ENCODE measurements around the gene STYXL2. TPM values are rescaled to one million over a fixed set of nuclear protein-coding genes. Genes with fewer than 3 reads are reported as not detected.

The STYXL2 gene
- total RNA-seq, 2 donors from 2014 or later = not detected

DNA sequence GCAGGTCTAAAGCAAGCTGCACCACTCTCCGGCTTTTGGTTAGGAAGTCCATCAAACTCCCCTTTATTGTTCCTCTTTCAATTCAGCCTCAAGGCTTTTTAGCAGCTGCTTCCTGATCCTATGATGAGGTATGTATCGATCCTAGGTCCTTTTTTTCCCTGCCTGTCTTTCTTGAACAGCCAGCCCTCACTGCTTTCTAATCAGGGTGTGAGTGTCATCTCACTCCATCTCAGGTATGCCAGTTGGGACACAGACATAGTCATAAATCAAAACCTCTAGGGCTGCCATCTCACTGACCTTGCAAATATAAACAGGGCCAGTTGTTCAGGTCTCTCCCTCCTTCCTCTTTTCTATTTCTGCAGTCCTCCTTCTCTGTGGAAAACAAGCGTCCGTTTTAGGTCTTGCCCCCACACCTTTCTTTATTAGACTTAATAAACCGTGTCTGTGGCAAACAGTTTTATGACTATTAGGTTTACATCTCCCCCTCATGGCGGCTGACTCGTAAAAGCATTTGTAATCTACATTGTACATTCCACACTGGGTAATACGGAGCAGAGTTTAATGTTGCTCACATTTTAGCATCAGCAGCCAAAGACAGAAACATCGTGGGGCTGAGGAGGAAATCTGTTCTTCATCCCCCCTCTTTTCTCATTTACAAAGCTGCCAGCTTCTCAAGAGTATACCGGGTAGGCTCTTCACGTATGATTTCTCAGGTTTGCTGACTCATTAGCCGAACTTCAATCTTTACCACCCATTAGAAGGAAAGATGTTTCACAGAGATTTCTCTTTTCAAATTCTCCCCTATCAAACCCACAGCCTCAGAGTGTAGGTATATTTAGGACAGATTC, 11.6 kb downstream of the STYXL2 start:
- H3K27me3 Mint-ChIP-seq = peaks cover 16% of the 10 kb centered on the region
- peaks cover 28% of the 10 kb centered on the region for H3K4me1 Mint-ChIP-seq
- H3K36me3 Mint-ChIP-seq (ENCODE audit: low read depth) = peaks cover 2% of the 10 kb centered on the region
- H3K9me3 ChIP-seq (ENCODE audit: control insufficient read depth, low read length, poor library complexity, severe bottlenecking) = no peaks in the 10 kb centered on the region
- DNase-seq (no peak), ATAC-seq (no peak)
- H3K4me3 Mint-ChIP-seq = no peak overlapping the region
- no peak overlapping the region for H3K27ac Mint-ChIP-seq

DNA sequence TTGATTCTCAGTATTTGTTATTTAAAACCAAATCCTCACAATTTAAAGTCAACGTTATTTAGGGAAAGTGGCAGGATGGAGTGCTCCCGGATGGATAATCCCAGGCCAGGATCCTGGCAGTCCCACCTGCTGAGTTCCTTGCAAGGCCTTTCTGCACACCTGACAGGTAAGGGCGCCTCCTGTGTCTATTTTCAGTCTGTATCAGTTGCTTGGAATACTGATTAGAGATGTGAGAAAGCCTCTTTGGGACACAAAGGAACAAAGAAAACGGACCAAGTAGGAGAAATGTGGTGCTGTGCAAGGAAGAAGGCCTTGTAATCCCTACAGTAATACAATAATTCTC, 12.2 kb downstream of the STYXL2 start:
- H3K4me1 Mint-ChIP-seq = peaks cover 28% of the 10 kb centered on the region
- DNase-seq (no peak), ATAC-seq (no peak)
- H3K9me3 ChIP-seq (ENCODE audit: control insufficient read depth, low read length, poor library complexity, severe bottlenecking) = no peaks in the 10 kb centered on the region
- no peak overlapping the region for H3K4me3 Mint-ChIP-seq
- peaks cover 12% of the 10 kb centered on the region for H3K27me3 Mint-ChIP-seq
- no peak overlapping the region for H3K27ac Mint-ChIP-seq
- H3K36me3 Mint-ChIP-seq (ENCODE audit: low read depth) = peaks cover 2% of the 10 kb centered on the region

DNA sequence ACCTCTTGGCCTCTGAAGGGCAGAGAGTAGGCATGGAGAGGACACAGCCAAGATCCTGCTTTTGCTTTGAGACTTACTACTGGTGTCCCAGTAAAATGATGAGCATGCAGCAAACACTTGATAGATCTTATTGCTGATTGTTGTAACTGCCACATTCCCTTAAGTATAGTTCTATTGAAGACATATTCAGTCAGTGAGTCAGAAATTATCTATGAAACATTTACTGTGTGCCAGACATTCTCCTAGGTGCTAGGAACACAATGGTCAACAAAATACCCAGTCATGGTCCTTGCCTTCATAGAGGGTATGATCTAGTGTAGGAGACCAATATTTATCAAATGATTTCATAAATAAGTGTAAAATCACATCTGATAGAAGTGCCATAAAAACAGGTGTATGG, 13.6 kb downstream of the STYXL2 start:
- H3K9me3 ChIP-seq (ENCODE audit: control insufficient read depth, low read length, poor library complexity, severe bottlenecking) = no peaks in the 10 kb centered on the region
- no peak overlapping the region for H3K4me3 Mint-ChIP-seq
- peaks cover 2% of the 10 kb centered on the region for H3K36me3 Mint-ChIP-seq (ENCODE audit: low read depth)
- peaks cover 12% of the 10 kb centered on the region for H3K27me3 Mint-ChIP-seq
- H3K4me1 Mint-ChIP-seq = peaks cover 28% of the 10 kb centered on the region
- peak overlapping the region; percentile 49 for H3K27ac Mint-ChIP-seq
- no peak for DNase-seq
- no peak for ATAC-seq

DNA sequence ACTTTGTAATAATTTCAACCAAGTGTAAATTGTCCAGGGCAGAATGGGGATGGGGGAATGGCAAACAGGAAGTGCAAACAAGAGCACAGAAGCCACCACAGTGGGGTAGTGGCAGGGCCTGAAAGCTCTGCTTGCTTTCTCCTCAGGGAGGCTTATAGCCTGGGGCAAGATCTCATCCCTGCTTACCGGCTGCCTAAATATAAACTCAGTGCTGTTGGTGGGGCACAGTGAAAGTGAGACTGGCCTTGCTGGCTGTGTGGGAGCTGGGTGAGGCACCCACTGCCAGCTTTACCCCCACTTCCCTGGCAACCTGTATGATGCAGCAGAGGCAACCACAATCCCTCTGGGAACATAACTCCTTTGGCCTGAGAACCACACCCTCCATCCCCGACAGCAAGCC, 15.2 kb downstream of the STYXL2 start:
- no peak for ATAC-seq
- peaks cover 2% of the 10 kb centered on the region for H3K36me3 Mint-ChIP-seq (ENCODE audit: low read depth)
- no peak for DNase-seq
- no peak overlapping the region for H3K4me3 Mint-ChIP-seq
- H3K27me3 Mint-ChIP-seq = peaks cover 12% of the 10 kb centered on the region
- peaks cover 23% of the 10 kb centered on the region for H3K4me1 Mint-ChIP-seq
- H3K27ac Mint-ChIP-seq = peak overlapping the region; percentile 49
- no peaks in the 10 kb centered on the region for H3K9me3 ChIP-seq (ENCODE audit: control insufficient read depth, low read length, poor library complexity, severe bottlenecking)

DNA sequence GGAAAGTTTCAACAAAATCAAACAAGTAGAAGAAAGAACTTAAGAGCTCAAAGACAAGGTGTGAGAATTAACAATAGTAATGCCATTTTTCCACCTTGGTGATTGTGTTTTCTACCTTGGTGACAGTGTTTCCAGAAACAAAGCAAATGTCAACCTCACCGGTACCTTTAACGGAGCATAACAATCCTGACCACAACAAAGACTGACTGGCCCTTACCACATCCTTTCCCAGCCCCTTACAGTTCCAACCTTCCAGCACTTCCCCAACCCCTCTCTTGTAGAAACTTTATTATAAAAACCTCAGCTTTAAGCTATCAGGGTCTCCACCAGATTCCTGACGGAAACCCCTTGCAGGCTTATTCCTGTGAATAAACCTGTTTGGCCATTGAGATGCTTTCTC, 16.7 kb downstream of the STYXL2 start:
- DNase-seq (no peak), ATAC-seq (peak; percentile 75)
- H3K27me3 Mint-ChIP-seq = peaks cover 14% of the 10 kb centered on the region
- no peaks in the 10 kb centered on the region for H3K36me3 Mint-ChIP-seq (ENCODE audit: low read depth)
- H3K4me1 Mint-ChIP-seq = peaks cover 14% of the 10 kb centered on the region
- H3K27ac Mint-ChIP-seq = no peak overlapping the region
- no peaks in the 10 kb centered on the region for H3K9me3 ChIP-seq (ENCODE audit: control insufficient read depth, low read length, poor library complexity, severe bottlenecking)
- no peak overlapping the region for H3K4me3 Mint-ChIP-seq

DNA sequence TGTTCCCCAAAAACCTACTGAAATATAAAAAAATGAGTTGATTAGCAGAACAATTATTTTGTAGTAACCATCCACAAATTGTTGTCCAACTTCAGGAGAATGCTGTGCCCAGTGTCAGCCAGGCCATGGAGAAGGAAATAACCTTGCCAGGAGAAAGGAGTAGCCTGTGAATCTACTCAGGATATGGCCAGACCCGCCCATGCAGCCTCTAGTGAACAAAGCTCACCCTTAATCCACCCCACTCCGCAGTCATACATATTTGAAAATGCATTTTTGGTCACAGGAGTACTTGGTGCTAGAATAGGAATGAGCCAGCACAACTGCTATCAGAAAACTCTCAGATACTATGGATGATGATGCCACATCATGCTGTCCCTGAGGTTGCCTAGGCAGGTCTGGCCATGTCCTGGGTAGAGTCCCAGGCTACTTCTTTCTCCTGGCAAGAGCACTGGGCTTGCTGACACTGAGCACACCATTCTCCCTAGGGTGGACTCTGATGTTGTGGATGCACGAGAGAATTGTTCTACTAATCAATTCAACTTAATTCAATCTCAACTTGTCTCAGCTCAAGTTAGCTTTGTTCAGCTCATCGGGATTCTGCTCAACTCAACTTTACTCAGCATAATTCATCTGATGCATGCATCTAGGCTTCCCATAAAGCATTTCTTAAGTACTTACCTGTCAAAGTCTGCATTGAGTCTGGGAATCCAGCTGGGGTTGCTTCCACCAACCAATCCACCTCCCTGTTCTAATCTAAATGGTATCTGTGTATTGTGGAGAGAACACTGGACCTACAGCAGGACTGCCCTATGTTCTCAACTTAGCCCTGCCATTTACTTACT, 18.2 kb downstream of the STYXL2 start:
- ATAC-seq = no peak
- no peak for DNase-seq
- H3K9me3 ChIP-seq (ENCODE audit: control insufficient read depth, low read length, poor library complexity, severe bottlenecking) = no peaks in the 10 kb centered on the region
- peaks cover 14% of the 10 kb centered on the region for H3K4me1 Mint-ChIP-seq
- no peaks in the 10 kb centered on the region for H3K36me3 Mint-ChIP-seq (ENCODE audit: low read depth)
- peaks cover 16% of the 10 kb centered on the region for H3K27me3 Mint-ChIP-seq
- no peak overlapping the region for H3K4me3 Mint-ChIP-seq
- no peak overlapping the region for H3K27ac Mint-ChIP-seq

DNA sequence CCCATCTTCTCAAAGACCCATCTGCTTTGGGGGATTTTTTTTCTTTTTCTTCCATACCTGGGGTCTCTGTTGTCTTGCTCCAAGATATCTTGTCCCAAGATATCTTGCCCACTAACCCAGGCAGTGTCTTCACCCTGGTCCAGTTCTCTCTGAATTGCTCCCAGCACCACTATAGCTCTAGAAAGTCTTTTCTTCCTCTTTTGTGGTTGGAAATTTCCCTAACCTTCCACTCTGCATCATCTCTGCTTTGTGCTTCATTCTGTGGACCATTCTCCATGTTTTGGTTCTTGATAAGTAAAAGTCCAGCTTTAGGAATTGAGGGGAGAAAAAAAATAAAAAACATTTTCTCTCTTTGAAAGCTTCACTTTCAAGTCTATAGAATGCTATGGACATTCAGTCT, 20.9 kb downstream of the STYXL2 start:
- Mint-ChIP-seq H3K27me3 (peaks cover 34% of the 10 kb centered on the region), H3K27ac (no peak overlapping the region), H3K4me3 (no peak overlapping the region), H3K36me3 (ENCODE audit: low read depth) (no peaks in the 10 kb centered on the region), H3K4me1 (peaks cover 8% of the 10 kb centered on the region)
- no peak for ATAC-seq
- no peak for DNase-seq
- no peaks in the 10 kb centered on the region for H3K9me3 ChIP-seq (ENCODE audit: control insufficient read depth, low read length, poor library complexity, severe bottlenecking)

DNA sequence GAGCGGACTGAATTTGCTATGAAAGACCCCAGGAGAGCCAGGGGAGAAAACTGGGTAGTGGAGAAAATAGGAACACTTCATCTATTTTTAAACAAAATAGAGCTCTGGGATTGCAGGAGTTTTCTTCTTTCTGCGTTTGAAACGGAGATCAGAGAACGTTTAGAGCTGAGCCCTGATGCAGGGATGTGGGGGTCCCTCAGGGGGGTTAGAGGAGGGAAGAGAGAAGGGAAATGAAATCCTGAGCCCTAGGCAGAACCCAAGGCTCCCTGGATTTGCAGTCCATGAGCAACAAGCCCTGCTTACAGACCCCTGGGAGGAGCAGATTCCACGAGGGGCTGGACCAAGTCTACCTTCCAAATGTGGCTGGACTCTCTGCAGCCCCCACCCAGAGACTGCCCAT, 21.8 kb downstream of the STYXL2 start:
- DNase-seq (no peak), ATAC-seq (no peak)
- H3K9me3 ChIP-seq (ENCODE audit: control insufficient read depth, low read length, poor library complexity, severe bottlenecking) = no peaks in the 10 kb centered on the region
- no peaks in the 10 kb centered on the region for H3K36me3 Mint-ChIP-seq (ENCODE audit: low read depth)
- H3K27ac Mint-ChIP-seq = no peak overlapping the region
- peaks cover 5% of the 10 kb centered on the region for H3K4me1 Mint-ChIP-seq
- H3K4me3 Mint-ChIP-seq = no peak overlapping the region
- H3K27me3 Mint-ChIP-seq = peaks cover 38% of the 10 kb centered on the region

DNA sequence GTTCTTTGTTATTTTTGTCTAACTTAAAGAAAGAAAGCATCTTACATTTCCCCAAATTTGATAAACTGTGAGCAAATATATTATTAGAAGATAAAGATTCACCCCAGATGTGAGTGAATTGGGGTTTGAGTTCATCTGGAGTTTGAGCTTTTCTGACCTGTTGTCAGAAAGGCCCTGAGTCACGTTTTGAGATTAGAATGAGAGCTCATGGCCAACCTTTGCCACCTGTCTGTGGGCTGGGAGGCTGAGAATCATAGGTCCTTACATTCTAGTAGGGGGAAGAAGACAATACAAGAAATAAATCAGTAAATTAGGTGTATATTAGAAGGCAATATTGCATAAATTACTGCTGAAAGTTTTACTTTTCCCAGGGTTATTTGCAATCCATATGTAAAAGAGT, 22.3 kb downstream of the STYXL2 start:
- Mint-ChIP-seq H3K27ac (no peak overlapping the region), H3K4me3 (no peak overlapping the region), H3K36me3 (ENCODE audit: low read depth) (no peaks in the 10 kb centered on the region), H3K4me1 (peaks cover 5% of the 10 kb centered on the region), H3K27me3 (peaks cover 40% of the 10 kb centered on the region)
- no peak for ATAC-seq
- DNase-seq = no peak
- no peaks in the 10 kb centered on the region for H3K9me3 ChIP-seq (ENCODE audit: control insufficient read depth, low read length, poor library complexity, severe bottlenecking)

DNA sequence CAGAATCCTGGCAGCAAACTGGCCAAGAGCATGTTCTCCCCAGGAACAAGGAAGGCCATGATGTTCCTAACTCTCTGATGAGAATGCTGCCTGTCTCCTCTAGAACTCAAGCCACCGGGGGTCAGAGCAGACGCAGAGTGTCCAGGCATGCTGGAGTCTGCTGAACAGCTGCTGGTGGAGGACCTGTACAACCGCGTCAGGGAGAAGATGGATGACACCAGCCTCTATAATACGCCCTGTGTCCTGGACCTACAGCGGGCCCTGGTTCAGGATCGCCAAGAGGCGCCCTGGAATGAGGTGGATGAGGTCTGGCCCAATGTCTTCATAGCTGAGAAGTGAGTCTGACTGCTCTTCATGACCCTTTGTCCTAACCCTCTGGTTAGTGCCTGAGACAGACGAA, 23.4 kb downstream of the STYXL2 start:
- Mint-ChIP-seq H3K36me3 (ENCODE audit: low read depth) (no peaks in the 10 kb centered on the region), H3K27ac (no peak overlapping the region), H3K4me3 (no peak overlapping the region), H3K4me1 (peaks cover 6% of the 10 kb centered on the region), H3K27me3 (peaks cover 43% of the 10 kb centered on the region)
- ATAC-seq (no peak), DNase-seq (no peak)
- no peaks in the 10 kb centered on the region for H3K9me3 ChIP-seq (ENCODE audit: control insufficient read depth, low read length, poor library complexity, severe bottlenecking)

DNA sequence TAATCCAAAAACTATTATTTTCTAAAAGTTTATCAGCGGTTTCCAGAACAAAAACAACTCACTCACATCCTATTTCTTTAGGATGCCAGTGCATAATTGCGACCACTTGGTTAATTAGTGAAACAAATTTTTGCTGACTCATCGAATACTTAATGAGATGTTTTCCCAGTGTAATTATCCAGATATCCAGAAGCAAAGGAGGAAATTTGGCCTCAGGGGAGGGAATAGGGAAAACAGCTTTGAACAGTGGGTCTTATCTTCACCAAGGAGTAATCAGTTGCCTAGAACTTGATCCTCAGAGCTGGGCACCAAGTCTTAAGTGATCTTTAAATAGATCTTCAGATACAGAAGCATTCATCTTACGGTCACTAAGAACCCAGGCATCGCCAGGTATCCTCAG, 24.3 kb downstream of the STYXL2 start:
- no peak for DNase-seq
- no peak for ATAC-seq
- Mint-ChIP-seq H3K27me3 (peaks cover 43% of the 10 kb centered on the region), H3K27ac (no peak overlapping the region), H3K4me1 (peaks cover 6% of the 10 kb centered on the region), H3K4me3 (no peak overlapping the region), H3K36me3 (ENCODE audit: low read depth) (no peaks in the 10 kb centered on the region)
- no peaks in the 10 kb centered on the region for H3K9me3 ChIP-seq (ENCODE audit: control insufficient read depth, low read length, poor library complexity, severe bottlenecking)

DNA sequence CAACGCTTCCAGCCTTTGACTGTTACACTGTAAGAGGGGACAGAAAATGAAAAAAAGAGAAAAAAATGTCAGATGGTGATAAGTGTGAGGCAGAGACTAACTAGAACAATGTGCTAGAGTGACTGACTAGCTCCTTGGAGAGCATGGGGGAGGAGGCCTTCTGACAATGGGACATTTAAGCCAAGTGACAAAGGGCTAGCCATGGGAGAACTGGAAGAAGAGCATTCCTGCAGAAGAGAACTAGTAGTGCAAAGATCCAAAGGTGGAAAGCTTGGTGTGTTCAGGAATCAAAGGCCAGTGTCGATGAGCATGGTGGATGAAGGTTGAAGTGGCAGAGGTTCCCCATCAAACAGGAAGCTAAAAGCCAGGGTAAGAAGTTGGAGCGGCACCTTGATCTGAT, 25.8 kb downstream of the STYXL2 start:
- DNase-seq = no peak
- Mint-ChIP-seq H3K4me1 (peaks cover 6% of the 10 kb centered on the region), H3K27me3 (peaks cover 41% of the 10 kb centered on the region), H3K36me3 (ENCODE audit: low read depth) (no peaks in the 10 kb centered on the region), H3K4me3 (no peak overlapping the region), H3K27ac (peak overlapping the region; percentile 45)
- no peak for ATAC-seq
- no peaks in the 10 kb centered on the region for H3K9me3 ChIP-seq (ENCODE audit: control insufficient read depth, low read length, poor library complexity, severe bottlenecking)

DNA sequence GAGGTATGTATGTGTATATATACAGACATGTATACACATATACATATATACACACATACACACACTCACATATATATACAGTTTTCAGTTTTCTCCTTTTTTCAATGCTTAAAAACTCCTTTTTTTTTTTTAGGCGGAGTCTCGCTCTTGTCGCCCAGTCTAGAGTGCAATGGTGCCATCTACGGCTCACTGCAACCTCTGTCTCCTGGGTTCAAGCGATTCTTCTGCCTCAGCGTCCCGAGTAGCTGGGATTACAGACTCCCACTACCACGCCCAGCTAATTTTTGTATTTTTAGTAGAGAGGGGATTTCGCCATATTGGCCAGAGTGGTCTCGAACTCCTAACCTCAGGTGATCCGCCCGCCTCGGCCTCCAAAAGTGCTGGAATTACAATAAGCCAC, 27.0 kb downstream of the STYXL2 start:
- DNase-seq (no peak), ATAC-seq (no peak)
- H3K36me3 Mint-ChIP-seq (ENCODE audit: low read depth) = peaks cover 5% of the 10 kb centered on the region
- peaks cover 38% of the 10 kb centered on the region for H3K27me3 Mint-ChIP-seq
- peaks cover 6% of the 10 kb centered on the region for H3K4me1 Mint-ChIP-seq
- H3K9me3 ChIP-seq (ENCODE audit: control insufficient read depth, low read length, poor library complexity, severe bottlenecking) = no peaks in the 10 kb centered on the region
- H3K4me3 Mint-ChIP-seq = peak overlapping the region; percentile 86
- H3K27ac Mint-ChIP-seq = peak overlapping the region; percentile 59

Data from T-helper 17 cell (primary cell).